Esophagus muscularis mucosa (tissue), 4 donors: ENCODE results near the gene HADHA. TPM values are rescaled to one million over a fixed set of nuclear protein-coding genes. Genes with fewer than 3 reads are reported as not detected.

Experiments
- DNase-seq: peaks from one replicate; pipeline ENCODE4 v3.0.0-alpha.2; 2017; ENCODE audit errors: extremely low spot score
- H3K27ac ChIP-seq, 4 donors: fragments of 200-600 bp; sonication (generic); replicated peaks in 1 of 4; 1 replicate in 3 of 4; 2 replicates in 1 of 4; pipeline ENCODE4 v1.5.1; 2016 to 2019; ENCODE audit warnings: mild to moderate bottlenecking in 1 of 4
- H3K27me3 ChIP-seq, 4 donors: fragments of 200-600 bp; sonication (generic); one replicate each; pipeline versions ENCODE4 v1.5.1 to v1.6.0; 2016 to 2019
- H3K36me3 ChIP-seq, 4 donors: fragments of 200-600 bp; sonication (generic); one replicate each; pipeline ENCODE4 v1.5.1; 2016 to 2019
- H3K4me1 ChIP-seq, 4 donors: fragments of 200-600 bp; sonication (generic); one replicate each; pipeline ENCODE4 v1.5.1; 2016 to 2019
- H3K4me3 ChIP-seq, 4 donors: fragments of 200-600 bp; sonication (generic); 1 replicate in 2 of 4; 2 replicates in 2 of 4; pipeline ENCODE4 v1.5.1; 2016 to 2019; ENCODE audit warnings: mild to moderate bottlenecking in 4 of 4, moderate library complexity in 1 of 4
- H3K9me3 ChIP-seq, 4 donors: fragments of 200-600 bp; sonication (generic); 1 replicate in 3 of 4; 2 replicates in 1 of 4; pipeline ENCODE4 v1.5.1; 2016 to 2019
- EP300 ChIP-seq: sonication (generic); formaldehyde crosslinking; IDR thresholded peaks from one replicate; pipeline ENCODE4 v1.6.1; 2017; ENCODE audit warnings: antibody characterized with exemption
- POLR2A ChIP-seq: fragments of 450-650 bp; IDR thresholded peaks from one replicate; pipeline ENCODE4 v1.6.1; 2017; ENCODE audit warnings: antibody characterized with exemption, moderate library complexity, mild to moderate bottlenecking, low read depth
- POLR2AphosphoS5 ChIP-seq, 2 donors: sonication (generic); formaldehyde crosslinking; IDR thresholded peaks; one replicate each; pipeline ENCODE4 v1.6.1; 2017; ENCODE audit warnings: antibody characterized with exemption in 2 of 2
- WGBS: methylation state at CpG from one replicate; pipeline ENCODE4 v1.1.5; 2018; 5-methylcytosine and 5-hydroxymethylcytosine counted together
- intact Hi-C: fragments of 100-400 bp; cut with DNase I; formaldehyde crosslinking; loops from one replicate; pipeline ENCODE4 v1.15.1; 2023
- total RNA-seq, 4 donors: library from RNA; depleted of rRNA; stranded (reverse); fragments of >200 nt; gene quantifications; one replicate each; pipeline versions ENCODE4 v1.1.0 to v1.2.1, GENCODE V29; 2016
- TF ChIP-seq, protein P1 (sequence below), 3 experiments: fragments of 200-600 bp in 2 of 3; fragments of 450-650 bp in 1 of 3; sonication (generic) in 2 of 3; IDR thresholded peaks; one replicate each; pipeline ENCODE4 v1.5.1; 2017 to 2019; ENCODE audit warnings: antibody characterized with exemption in 3 of 3, mild to moderate bottlenecking in 2 of 3, moderate library complexity in 1 of 3

HADHA gene
- total RNA-seq, 4 donors from 2014 or later: 155 to 266 (median 175) TPM

- no peak for DNase-seq
- 100% methylated on average over 1 of the region's 5 CpGs for WGBS
- intact Hi-C loops: no loop called here
Observed at GRCh38 chr2:26182441-26182840, 62.0 kb downstream of the HADHA start.

DNA sequence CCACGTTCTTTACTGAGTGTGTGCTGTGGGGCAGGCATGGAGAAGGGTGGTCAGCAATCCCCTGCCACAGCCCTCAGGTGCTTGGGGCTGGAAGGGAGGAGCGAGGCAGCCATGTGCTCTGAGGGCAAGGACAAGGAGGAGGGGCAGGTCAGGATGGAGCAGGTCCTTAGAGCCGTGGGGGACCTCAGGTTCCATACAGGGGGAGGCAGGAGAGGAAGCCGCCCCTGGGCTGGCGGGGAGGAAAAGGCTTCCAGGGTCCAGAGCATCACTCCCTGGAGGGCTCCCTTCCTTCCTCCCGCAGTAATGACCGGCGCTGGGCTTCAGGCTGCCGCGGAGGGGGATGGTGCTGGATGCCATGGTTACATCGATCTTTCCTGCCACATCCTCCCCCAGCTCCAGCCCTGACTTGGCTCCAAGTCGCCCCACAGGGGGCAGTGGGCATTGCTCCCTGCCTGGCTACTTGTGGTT, 65.0 kb downstream of the HADHA start:
- peak overlapping the region in 1 of 4 donors; percentile 18 for H3K27ac ChIP-seq
- H3K4me1 ChIP-seq: peaks cover 6 to 23% (median 22%) of the 10 kb centered on the region in 4 donors
- no peaks in the 10 kb centered on the region for H3K36me3 ChIP-seq
- TF ChIP-seq POLR2AphosphoS5 (IDR thresholded peaks at IDR 0.05) (no peak), EP300 (no peak), POLR2A (no peak)
- TF ChIP-seq, protein P1, sequence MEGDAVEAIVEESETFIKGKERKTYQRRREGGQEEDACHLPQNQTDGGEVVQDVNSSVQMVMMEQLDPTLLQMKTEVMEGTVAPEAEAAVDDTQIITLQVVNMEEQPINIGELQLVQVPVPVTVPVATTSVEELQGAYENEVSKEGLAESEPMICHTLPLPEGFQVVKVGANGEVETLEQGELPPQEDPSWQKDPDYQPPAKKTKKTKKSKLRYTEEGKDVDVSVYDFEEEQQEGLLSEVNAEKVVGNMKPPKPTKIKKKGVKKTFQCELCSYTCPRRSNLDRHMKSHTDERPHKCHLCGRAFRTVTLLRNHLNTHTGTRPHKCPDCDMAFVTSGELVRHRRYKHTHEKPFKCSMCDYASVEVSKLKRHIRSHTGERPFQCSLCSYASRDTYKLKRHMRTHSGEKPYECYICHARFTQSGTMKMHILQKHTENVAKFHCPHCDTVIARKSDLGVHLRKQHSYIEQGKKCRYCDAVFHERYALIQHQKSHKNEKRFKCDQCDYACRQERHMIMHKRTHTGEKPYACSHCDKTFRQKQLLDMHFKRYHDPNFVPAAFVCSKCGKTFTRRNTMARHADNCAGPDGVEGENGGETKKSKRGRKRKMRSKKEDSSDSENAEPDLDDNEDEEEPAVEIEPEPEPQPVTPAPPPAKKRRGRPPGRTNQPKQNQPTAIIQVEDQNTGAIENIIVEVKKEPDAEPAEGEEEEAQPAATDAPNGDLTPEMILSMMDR (IDR thresholded peaks at IDR 0.05): no peak
- intact Hi-C loops: no loop called here
- peak overlapping the region; percentile 50 to 69 (median 60) for H3K4me3 ChIP-seq
- 41% methylated on average over 3 of the region's 12 CpGs for WGBS
- no peak for DNase-seq
- peaks cover 0 to 28% (median 4%) of the 10 kb centered on the region in 4 donors for H3K27me3 ChIP-seq
- H3K9me3 ChIP-seq: no peaks in the 10 kb centered on the region

More at GRCh38 chr2:26182441-26182840, 62.0 kb downstream of the HADHA start:
- Histone ChIP-seq H3K27ac (no peak overlapping the region), H3K36me3 (no peaks in the 10 kb centered on the region), H3K4me1 (peaks cover 6 to 41% (median 38%) of the 10 kb centered on the region in 4 donors), H3K27me3 (peaks cover 0 to 7% (median 2%) of the 10 kb centered on the region in 4 donors), H3K9me3 (no peaks in the 10 kb centered on the region), H3K4me3 (no peak overlapping the region)
- TF ChIP-seq EP300 (no peak), POLR2A (no peak), POLR2AphosphoS5 (IDR thresholded peaks at IDR 0.05) (no peak)
- TF ChIP-seq, protein P1 (IDR thresholded peaks at IDR 0.05): no peak

DNA sequence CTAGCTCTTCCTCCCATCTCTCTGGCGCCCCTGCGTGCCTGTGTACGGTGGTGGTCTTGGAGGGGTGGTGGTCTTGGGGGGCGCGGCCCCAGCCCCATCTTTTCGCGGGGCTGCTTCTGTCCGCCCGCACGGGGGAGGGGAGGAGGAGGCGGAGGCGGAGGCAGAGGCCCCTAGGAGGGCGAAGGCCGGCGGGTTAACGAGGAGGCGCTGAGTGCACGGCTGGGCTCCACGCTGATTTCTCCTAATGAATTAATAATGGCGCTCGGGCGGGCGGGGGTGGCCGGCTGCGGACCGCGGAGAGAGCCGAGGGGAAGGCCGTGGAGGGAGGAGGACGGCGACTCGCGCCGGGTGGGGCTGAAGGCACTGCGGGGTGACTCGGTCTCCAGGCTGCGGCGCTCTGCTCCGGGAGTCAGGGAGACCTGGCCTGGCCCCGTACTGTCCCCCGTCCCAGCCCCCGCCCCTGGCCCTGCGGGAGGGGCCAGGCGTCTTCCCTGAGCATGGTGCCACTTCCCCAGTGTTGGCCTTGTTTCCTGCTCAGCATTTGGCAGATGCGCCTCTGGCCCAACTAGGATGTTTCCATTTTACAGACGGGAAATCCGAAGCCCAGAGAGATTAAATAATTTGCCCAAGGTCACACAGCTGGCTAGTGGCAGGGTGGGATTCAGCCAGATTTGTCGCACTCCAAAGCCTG, 65.5 kb downstream of the HADHA start:
- WGBS: 10% methylated on average over 12 of the region's 48 CpGs
- Histone ChIP-seq H3K27me3 (peaks cover 0 to 34% (median 9%) of the 10 kb centered on the region in 4 donors), H3K4me3 (peak overlapping the region; percentile 50 to 69 (median 60)), H3K27ac (peak overlapping the region in 1 of 4 donors; percentile 18), H3K9me3 (no peaks in the 10 kb centered on the region), H3K36me3 (no peaks in the 10 kb centered on the region), H3K4me1 (peaks cover 7 to 21% (median 21%) of the 10 kb centered on the region in 4 donors)
- intact Hi-C loops: no loop called here
- TF ChIP-seq POLR2A (no peak), POLR2AphosphoS5 (IDR thresholded peaks at IDR 0.05) (no peak), EP300 (no peak)
- TF ChIP-seq, protein P1 (IDR thresholded peaks at IDR 0.05): no peak
- no peak for DNase-seq

DNA sequence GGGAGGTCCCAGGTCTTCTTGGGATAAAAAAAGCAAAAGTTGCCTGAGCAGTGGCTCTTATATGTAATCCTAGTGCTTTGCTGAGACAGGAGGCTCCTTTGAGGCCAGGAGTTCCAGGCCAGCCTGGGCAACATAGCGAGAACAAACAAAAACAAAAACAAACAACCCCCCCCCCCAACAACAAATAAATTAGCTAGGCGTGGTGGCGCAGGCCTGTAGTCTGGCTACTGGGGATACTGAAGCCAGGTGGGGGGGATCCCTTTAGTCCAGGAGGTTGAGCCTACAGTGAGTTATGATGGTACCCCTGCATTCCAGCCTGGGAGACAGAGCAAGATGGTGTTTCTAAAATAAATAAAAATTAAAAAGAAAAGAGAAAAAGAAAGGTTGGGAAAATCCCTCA, 66.2 kb downstream of the HADHA start:
- Histone ChIP-seq H3K4me3 (peak overlapping the region; percentile 50 to 69 (median 60)), H3K9me3 (no peaks in the 10 kb centered on the region), H3K27ac (no peak overlapping the region), H3K27me3 (peaks cover 0 to 40% (median 15%) of the 10 kb centered on the region in 4 donors), H3K36me3 (no peaks in the 10 kb centered on the region), H3K4me1 (peaks cover 14 to 27% (median 26%) of the 10 kb centered on the region in 4 donors)
- 92% methylated on average over 3 of the region's 3 CpGs for WGBS
- DNase-seq: no peak
- TF ChIP-seq EP300 (no peak), POLR2AphosphoS5 (IDR thresholded peaks at IDR 0.05) (no peak), POLR2A (no peak)
- TF ChIP-seq, protein P1 (IDR thresholded peaks at IDR 0.05): no peak
- intact Hi-C loops: no loop called here
